H1 (cell line): ENCODE measurements around the gene KNCN. TPM values are rescaled to one million over a fixed set of nuclear protein-coding genes. Genes with fewer than 3 reads are reported as not detected.

Source experiments
- BCL11A ChIP-seq, 2 experiments: IDR thresholded peaks; one replicate each; pipeline ENCODE4 v1.6.1; 2011; ENCODE audit warnings: low read depth in 2 of 2, low read length in 2 of 2, mild to moderate bottlenecking in 2 of 2
- CHD2 ChIP-seq: IDR thresholded peaks from 2 replicates; pipeline ENCODE4 v1.6.1; 2012; ENCODE audit warnings: low read length, improper control_type of control experiment
- POU5F1 ChIP-seq: IDR thresholded peaks from 2 replicates; pipeline ENCODE4 v1.6.1; 2011; ENCODE audit warnings: low read depth, mild to moderate bottlenecking, low read length, moderate library complexity
- SP2 ChIP-seq: IDR thresholded peaks from 2 replicates; pipeline ENCODE4 v1.6.1; 2012; ENCODE audit warnings: mild to moderate bottlenecking, low read length, inconsistent platforms
- TCF12 ChIP-seq: IDR thresholded peaks from 2 replicates; pipeline ENCODE4 v1.6.1; 2011; ENCODE audit warnings: low read depth, mild to moderate bottlenecking, low read length
- ZNF274 ChIP-seq: IDR thresholded peaks from 2 replicates; pipeline ENCODE4 v1.7.0; 2012; ENCODE audit warnings: low read length, borderline replicate concordance; ENCODE audit errors: extremely low read depth
- polyA plus RNA-seq, 7 experiments: library from polyadenylated mRNA; depleted of rRNA in 3 of 7; stranded (reverse) in 5 of 7; unstranded in 2 of 7; fragments of >200 nt in 5 of 7; fragments of 200-250 nt in 2 of 7; gene quantifications; 1 replicate in 5 of 7; 2 replicates in 1 of 7; 4 replicates in 1 of 7; pipeline versions ENCODE4 v1.2.1 to v1.2.3, GENCODE V29; 2011 to 2013; ENCODE audit warnings: missing spikeins in 2 of 7, mixed read lengths in 2 of 7
- total RNA-seq: library from RNA; stranded (reverse); fragmentation: NEBNext Ultra II Directional; extraction: Animal tissue kit (Norgen Biotek cat#: 25700); gene quantifications from 2 replicates; pipeline ENCODE4 v1.2.1, GENCODE V29; 2021
- TF ChIP-seq, protein P1 (sequence below): IDR thresholded peaks from 2 replicates; pipeline ENCODE4 v1.6.1; 2012; ENCODE audit warnings: inconsistent platforms

KNCN gene
- total and polyA plus RNA-seq, 2 of the 8 experiments (the other 6 are each of a cell fraction or from before 2014, with no cell fraction given), result not detected

DNA sequence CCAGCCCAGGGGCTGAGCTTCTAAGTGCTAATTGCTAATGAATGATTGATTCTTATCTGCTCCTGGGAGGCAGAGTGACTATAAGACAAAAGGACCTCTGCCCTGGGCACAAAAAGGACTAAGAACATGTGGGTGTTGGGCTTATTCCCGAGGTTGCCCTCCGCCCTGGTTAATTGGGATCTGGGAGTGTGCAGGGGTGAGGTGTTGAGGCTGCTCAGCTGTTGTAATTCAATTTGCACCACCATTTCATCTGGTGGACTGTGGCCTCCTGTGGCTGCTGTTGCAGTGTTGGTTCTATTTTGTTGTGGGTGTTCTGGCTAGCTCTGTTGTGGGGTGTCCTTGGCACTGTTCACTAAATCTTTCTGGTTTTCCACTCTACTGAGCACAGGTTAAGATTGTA, 13.3 kb downstream of the KNCN start (continued):
- no peak for TF ChIP-seq CHD2
- TF ChIP-seq TCF12, result no peak
- no peak for TF ChIP-seq ZNF274
- no peak for TF ChIP-seq BCL11A (IDR thresholded peaks at IDR 0.05; ENCODE audit: low read depth in 2 of 2, low read length in 2 of 2)
- TF ChIP-seq, protein P1, sequence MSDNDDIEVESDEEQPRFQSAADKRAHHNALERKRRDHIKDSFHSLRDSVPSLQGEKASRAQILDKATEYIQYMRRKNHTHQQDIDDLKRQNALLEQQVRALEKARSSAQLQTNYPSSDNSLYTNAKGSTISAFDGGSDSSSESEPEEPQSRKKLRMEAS, result no peak
- no peak for TF ChIP-seq SP2
- no peak for TF ChIP-seq POU5F1
